Mesenteric fat pad (tissue), 1 donor: ENCODE measurements around the gene CPTP. TPM values are rescaled to one million over a fixed set of nuclear protein-coding genes. Genes with fewer than 3 reads are reported as not detected.

Experiments
- microRNA-seq: library from miRNA; unstranded; fragments of <30 nt; microRNA quantifications from one replicate; pipeline ENCODE4 v1.2.0, GENCODE V29; 2020; ENCODE audit warnings: borderline number of aligned reads
- total RNA-seq: library from RNA; stranded (reverse); fragmentation: NEBNext Ultra II Directional; extraction: Animal tissue kit (Norgen Biotek cat#: 25700); gene quantifications from one replicate; pipeline ENCODE4 v1.2.1, GENCODE V29; 2021
- donor health status: DM: yes; HTN: yes; CAD: no.

The CPTP gene
- total RNA-seq, 1 donor from 2014 or later, result 19.7 TPM

Small RNA genes within 50 kb of the gene (microRNA-seq; reads per million reads assigned to microRNA genes)
- gene MIR6726 (not detected), gene MIR6727 (not detected), gene MIR6808 (not detected)

Other genes with a start within 250 kb of the CPTP start
- 9.0 TPM for gene C1orf159, start 208.7 kb upstream of the CPTP start, total RNA-seq
- 1.4 TPM for gene TTLL10, start 150.9 kb upstream of the CPTP start, total RNA-seq
- gene TNFRSF18, start 118.2 kb upstream of the CPTP start, total RNA-seq, result 0.80 TPM
- gene TNFRSF4, start 110.6 kb upstream of the CPTP start, total RNA-seq, result 10.7 TPM
- 144 TPM for gene SDF4, start 92.8 kb upstream of the CPTP start, total RNA-seq
- 14.1 TPM for gene B3GALT6, start 92.6 kb upstream of the CPTP start, total RNA-seq
- 2.9 TPM for gene C1QTNF12, start 78.1 kb upstream of the CPTP start, total RNA-seq
- gene UBE2J2, start 50.9 kb upstream of the CPTP start, total RNA-seq, result 56.5 TPM
- gene SCNN1D, start 44.4 kb upstream of the CPTP start, total RNA-seq, result 2.1 TPM
- gene ACAP3, start 16.9 kb upstream of the CPTP start, total RNA-seq, result 36.6 TPM
- gene PUSL1, start 16.2 kb upstream of the CPTP start, total RNA-seq, result 11.6 TPM
- 74.7 TPM for gene INTS11, start 142 bp upstream of the CPTP start, total RNA-seq
- 0.19 TPM for gene TAS1R3, start 6.5 kb downstream of the CPTP start, total RNA-seq
- 52.1 TPM for gene DVL1, start 24.6 kb downstream of the CPTP start, total RNA-seq
- 109 TPM for gene MXRA8, start 33.8 kb downstream of the CPTP start, total RNA-seq
- gene AURKAIP1, start 50.4 kb downstream of the CPTP start, total RNA-seq, result 120 TPM
- gene CCNL2, start 74.5 kb downstream of the CPTP start, total RNA-seq, result 162 TPM
- 122 TPM for gene MRPL20, start 82.5 kb downstream of the CPTP start, total RNA-seq
- gene ANKRD65, start 96.5 kb downstream of the CPTP start, total RNA-seq, result 4.1 TPM
- 41.1 TPM for gene VWA1, start 110.9 kb downstream of the CPTP start, total RNA-seq
- gene ATAD3C, start 124.9 kb downstream of the CPTP start, total RNA-seq, result 0.51 TPM
- gene ATAD3B, start 147.0 kb downstream of the CPTP start, total RNA-seq, result 12.6 TPM
- 26.2 TPM for gene ATAD3A, start 187.4 kb downstream of the CPTP start, total RNA-seq
- 1.4 TPM for gene TMEM240, start 215.8 kb downstream of the CPTP start, total RNA-seq